Thoracic aorta (tissue), 2 donors: ENCODE measurements around the gene ARHGAP6. TPM values are rescaled to one million over a fixed set of nuclear protein-coding genes. Genes with fewer than 3 reads are reported as not detected.

ENCODE experiments used
- ATAC-seq: fragments of 150-250 bp; one replicate; pipeline ENCODE4 v1.8.0; 2017; ENCODE audit warnings: low read depth; ENCODE audit not compliant: insufficient number of reproducible peaks, low FRiP score
- DNase-seq: peaks from one replicate; pipeline ENCODE4 v3.0.0-alpha.2; 2020; ENCODE audit warnings: low spot score
- H3K27ac ChIP-seq, 2 donors: fragments of 200-600 bp; sonication (generic); 1 replicate in 1 of 2; 2 replicates in 1 of 2; pipeline ENCODE4 v1.5.1; 2016; ENCODE audit warnings: mild to moderate bottlenecking in 2 of 2, moderate library complexity in 2 of 2
- H3K27me3 ChIP-seq: fragments of 200-600 bp; sonication (generic); replicated peaks from 2 replicates; pipeline ENCODE4 v1.6.0; 2016; ENCODE audit warnings: mild to moderate bottlenecking; ENCODE audit not compliant: insufficient read depth
- H3K36me3 ChIP-seq: fragments of 200-600 bp; sonication (generic); one replicate; pipeline ENCODE4 v1.5.1; 2016
- H3K4me1 ChIP-seq, 2 donors: fragments of 200-600 bp; sonication (generic); 1 replicate in 1 of 2; 2 replicates in 1 of 2; pipeline versions ENCODE4 v1.5.1 to v1.6.0; 2016; ENCODE audit warnings: low read depth in 2 of 2, mild to moderate bottlenecking in 1 of 2; ENCODE audit not compliant: control insufficient read depth in 1 of 2
- H3K4me3 ChIP-seq: fragments of 200-600 bp; sonication (generic); 2 replicates; pipeline ENCODE4 v1.5.1; 2016; ENCODE audit warnings: mild to moderate bottlenecking
- H3K9me3 ChIP-seq: fragments of 200-600 bp; sonication (generic); 2 replicates; pipeline ENCODE4 v1.5.1; 2016
- total RNA-seq, 2 donors: library from RNA; depleted of rRNA; stranded (reverse); fragments of >200 nt; gene quantifications; one replicate each; pipeline versions ENCODE4 v1.1.0 to v1.2.3, GENCODE V29; 2016
- TF ChIP-seq, protein P1 (sequence below): fragments of 200-600 bp; sonication (generic); IDR thresholded peaks from one replicate; pipeline ENCODE4 v1.5.1; 2019; ENCODE audit warnings: antibody characterized with exemption

The ARHGAP6 gene
- total RNA-seq, 2 donors from 2014 or later: 14.6 to 22.3 TPM

DNA sequence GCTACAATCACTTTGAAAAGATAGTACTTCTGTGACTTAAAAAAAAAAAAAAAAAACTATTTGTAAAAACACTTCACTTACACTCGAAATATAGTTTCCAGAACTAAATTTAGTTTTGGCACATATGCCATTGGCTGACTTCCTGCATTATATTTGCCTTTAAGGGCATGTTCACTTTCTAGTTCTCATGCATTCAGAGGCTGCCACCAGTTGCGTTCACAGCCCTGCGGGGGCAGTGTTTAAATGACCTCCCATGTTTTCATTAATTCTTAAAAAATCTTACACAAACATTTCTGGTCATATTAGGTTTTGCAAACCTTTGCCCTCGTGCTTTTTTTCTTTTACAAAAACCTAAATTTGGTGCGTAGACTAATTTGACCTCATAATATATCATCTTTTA is 12.4 kb upstream of the ARHGAP6 start:
- H3K27me3 ChIP-seq: no peaks in the 10 kb centered on the region
- H3K4me1 ChIP-seq: no peaks in the 10 kb centered on the region
- no peak overlapping the region for H3K27ac ChIP-seq
- no peaks in the 10 kb centered on the region for H3K36me3 ChIP-seq
- H3K9me3 ChIP-seq: no peaks in the 10 kb centered on the region
- H3K4me3 ChIP-seq: no peak overlapping the region
- DNase-seq (no peak), ATAC-seq (no peak)
- TF ChIP-seq, protein P1, sequence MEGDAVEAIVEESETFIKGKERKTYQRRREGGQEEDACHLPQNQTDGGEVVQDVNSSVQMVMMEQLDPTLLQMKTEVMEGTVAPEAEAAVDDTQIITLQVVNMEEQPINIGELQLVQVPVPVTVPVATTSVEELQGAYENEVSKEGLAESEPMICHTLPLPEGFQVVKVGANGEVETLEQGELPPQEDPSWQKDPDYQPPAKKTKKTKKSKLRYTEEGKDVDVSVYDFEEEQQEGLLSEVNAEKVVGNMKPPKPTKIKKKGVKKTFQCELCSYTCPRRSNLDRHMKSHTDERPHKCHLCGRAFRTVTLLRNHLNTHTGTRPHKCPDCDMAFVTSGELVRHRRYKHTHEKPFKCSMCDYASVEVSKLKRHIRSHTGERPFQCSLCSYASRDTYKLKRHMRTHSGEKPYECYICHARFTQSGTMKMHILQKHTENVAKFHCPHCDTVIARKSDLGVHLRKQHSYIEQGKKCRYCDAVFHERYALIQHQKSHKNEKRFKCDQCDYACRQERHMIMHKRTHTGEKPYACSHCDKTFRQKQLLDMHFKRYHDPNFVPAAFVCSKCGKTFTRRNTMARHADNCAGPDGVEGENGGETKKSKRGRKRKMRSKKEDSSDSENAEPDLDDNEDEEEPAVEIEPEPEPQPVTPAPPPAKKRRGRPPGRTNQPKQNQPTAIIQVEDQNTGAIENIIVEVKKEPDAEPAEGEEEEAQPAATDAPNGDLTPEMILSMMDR: no peak

DNA sequence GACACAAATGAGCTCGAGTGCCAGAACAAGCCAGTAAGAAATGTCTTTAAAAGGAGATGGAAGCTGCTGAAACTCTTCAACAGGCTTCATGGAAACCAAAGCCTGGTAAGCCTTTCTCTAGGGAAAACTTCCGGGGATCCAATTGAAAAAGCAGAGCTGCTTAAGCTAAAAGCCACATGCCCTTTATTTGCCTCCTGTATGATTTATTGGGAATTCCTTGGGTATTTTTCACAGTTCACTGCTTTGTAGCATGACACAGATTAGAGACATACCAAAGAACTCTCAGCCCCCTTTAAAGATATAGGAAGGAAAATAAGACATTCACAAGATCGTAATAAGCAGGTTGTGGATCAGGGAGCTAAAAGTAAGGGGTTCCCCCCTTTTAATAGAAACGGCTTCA is 6.5 kb upstream of the ARHGAP6 start:
- ATAC-seq: no peak

DNA sequence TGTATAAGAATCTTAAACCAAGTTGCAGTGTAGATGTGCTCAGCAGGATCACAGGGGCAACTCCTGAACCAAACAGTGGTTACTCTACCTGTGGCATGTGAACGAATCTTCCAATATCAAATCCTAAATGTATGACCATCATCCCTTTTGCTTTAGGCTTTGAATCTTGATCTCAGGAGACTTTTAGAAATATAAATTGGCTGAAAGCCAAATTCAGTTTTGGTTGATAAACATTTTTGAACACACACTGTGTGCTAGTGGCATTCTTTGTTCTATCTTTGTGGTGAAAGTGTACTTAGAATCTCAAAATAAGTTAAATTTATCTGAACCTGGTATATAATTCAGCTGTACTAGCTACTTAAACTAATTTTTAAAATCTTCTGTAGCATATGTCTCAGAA is 4.6 kb upstream of the ARHGAP6 start:
- H3K36me3 ChIP-seq: no peaks in the 10 kb centered on the region
- no peaks in the 10 kb centered on the region for H3K27me3 ChIP-seq
- TF ChIP-seq, protein P1: no peak
- H3K4me1 ChIP-seq: no peaks in the 10 kb centered on the region
- H3K27ac ChIP-seq: no peak overlapping the region
- ATAC-seq (no peak), DNase-seq (no peak)
- no peaks in the 10 kb centered on the region for H3K9me3 ChIP-seq
- no peak overlapping the region for H3K4me3 ChIP-seq

More for the DNA sequence above, 6.5 kb upstream of the ARHGAP6 start:
- no peaks in the 10 kb centered on the region for H3K9me3 ChIP-seq
- DNase-seq: no peak
- H3K4me1 ChIP-seq: no peaks in the 10 kb centered on the region
- no peak overlapping the region for H3K4me3 ChIP-seq
- H3K27ac ChIP-seq: no peak overlapping the region
- TF ChIP-seq, protein P1: no peak
- H3K36me3 ChIP-seq: no peaks in the 10 kb centered on the region
- no peaks in the 10 kb centered on the region for H3K27me3 ChIP-seq

DNA sequence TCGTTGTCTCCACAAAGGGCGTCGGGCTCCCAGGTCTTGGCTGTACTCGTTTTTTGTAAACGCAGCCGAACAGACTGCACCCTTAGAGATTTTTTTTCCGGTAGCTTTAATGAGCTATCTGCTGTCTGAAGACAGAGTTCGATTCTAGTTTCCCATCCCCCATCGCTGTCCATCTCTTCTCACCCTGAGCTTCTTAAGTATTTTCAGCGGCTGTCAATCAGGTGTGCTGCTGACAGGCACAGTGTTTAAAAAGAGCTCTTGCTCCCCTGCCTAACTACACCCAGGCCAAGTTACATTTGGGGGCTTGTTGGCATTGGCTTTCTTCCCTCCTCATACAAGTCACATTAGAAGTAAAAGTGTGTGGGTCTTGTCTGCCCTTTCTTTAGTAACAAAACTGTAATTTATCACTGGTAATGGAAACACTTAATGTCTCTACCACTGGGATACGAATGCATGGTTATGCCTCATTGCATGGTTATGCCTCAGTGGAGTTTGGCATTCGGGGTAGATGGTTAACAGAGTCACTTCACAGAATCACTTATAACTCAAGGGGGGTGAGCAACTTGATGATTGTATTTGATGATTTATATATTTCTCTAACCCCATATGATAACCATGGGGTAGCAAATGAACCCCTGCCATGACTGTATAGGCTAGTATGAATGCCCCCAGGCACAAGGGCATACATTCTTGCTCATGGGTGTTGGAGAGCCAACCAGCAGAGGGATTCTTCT is 1.4 kb upstream of the ARHGAP6 start:
- no peak overlapping the region for H3K27ac ChIP-seq
- H3K27me3 ChIP-seq: no peaks in the 10 kb centered on the region
- H3K4me3 ChIP-seq: peak overlapping the region; percentile 73
- H3K36me3 ChIP-seq: no peaks in the 10 kb centered on the region
- DNase-seq (no peak), ATAC-seq (no peak)
- no peaks in the 10 kb centered on the region for H3K9me3 ChIP-seq
- TF ChIP-seq, protein P1: no peak
- H3K4me1 ChIP-seq: no peaks in the 10 kb centered on the region

DNA sequence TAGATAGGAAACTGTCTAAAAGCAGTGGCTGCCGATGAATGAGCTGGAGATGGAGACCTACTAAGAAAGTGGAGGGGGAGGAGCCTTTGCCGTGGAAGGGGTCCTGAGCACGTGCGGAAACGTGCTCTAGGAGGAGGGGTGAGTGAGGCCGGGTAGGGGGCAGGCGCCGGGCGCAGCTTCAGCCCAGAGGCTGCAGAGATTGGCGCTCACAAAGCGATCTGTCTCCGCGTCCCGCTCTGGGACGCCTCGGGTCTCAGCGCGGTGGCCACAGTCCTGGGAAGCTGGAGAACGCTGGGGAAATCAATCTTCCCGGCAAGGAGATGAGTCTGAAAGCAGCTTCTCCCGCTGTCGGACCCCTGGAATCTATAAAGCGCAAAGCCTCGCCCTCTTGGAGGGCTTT is 444 bp upstream of the ARHGAP6 start:
- no peak for ATAC-seq

More for the DNA sequence above, 444 bp upstream of the ARHGAP6 start:
- no peak for DNase-seq
- Histone ChIP-seq H3K4me3 (peak overlapping the region; percentile 73), H3K27ac (no peak overlapping the region), H3K36me3 (no peaks in the 10 kb centered on the region), H3K4me1 (no peaks in the 10 kb centered on the region), H3K27me3 (no peaks in the 10 kb centered on the region), H3K9me3 (no peaks in the 10 kb centered on the region)
- TF ChIP-seq, protein P1: no peak
